KOPT-K1 (cell line): ENCODE results near the gene ACTRT2.
A peak's percentile ranks its signal among the peaks of the same experiment; 100 is the strongest.

Source experiments
- H3K27ac ChIP-seq: fragments of 200-600 bp; sonication (generic); 2 replicates; pipeline ENCODE4 v1.5.1; 2016; ENCODE audit warnings: antibody characterized with exemption, mild to moderate bottlenecking, low read depth, low read length; ENCODE audit not compliant: poor library complexity, severe bottlenecking
- H3K36me3 ChIP-seq: fragments of 200-600 bp; sonication (generic); 2 replicates; pipeline ENCODE4 v1.5.1; 2017; ENCODE audit warnings: antibody characterized with exemption, mild to moderate bottlenecking, low read length, moderate library complexity; ENCODE audit not compliant: insufficient read depth
- H3K9me3 ChIP-seq: fragments of 200-600 bp; sonication (generic); 2 replicates; pipeline ENCODE4 v1.5.1; 2017; ENCODE audit warnings: antibody characterized with exemption, low read length, mild to moderate bottlenecking; ENCODE audit not compliant: insufficient read depth, poor library complexity, severe bottlenecking

ACTRT2 gene

DNA sequence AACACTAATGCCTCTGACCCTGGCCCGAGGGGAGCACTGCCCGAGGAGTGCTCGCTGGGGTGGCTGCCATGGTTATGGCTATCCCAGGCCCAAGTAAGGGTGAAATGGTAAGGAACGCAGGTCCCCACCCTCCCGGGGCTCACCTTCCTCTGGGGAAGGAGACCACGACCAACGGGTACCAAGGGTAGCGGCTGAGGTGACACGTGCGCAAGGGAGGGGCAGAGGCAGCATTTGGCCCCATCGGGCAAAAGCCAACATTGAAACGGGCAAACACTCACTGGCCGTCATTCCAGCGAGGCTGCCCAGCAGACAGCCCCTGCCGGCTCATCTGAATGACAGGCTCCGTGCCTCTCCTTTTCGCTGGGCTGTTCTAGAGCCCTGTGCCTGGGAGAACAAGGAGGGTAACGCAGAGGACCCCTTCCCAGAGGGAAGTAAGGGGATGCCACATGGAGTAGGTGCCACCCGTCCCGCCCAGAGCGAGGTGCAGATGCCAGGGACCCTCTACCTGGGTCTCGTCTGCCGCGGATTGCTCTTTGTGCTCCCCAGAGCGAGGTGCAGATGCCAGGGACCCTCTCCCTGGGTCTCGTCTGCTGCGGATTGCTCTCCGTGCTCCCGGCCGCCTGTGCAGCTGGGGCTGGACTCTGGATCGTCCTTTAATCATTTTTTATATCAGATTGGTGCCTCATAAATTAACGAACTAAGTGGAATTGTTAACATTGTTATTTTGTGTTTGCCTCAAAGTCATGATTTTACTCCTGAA lies 16.2 kb downstream of the ACTRT2 start:
- Histone ChIP-seq H3K9me3 (no peaks in the 10 kb centered on the region), H3K27ac (no peak overlapping the region), H3K36me3 (no peaks in the 10 kb centered on the region)

DNA sequence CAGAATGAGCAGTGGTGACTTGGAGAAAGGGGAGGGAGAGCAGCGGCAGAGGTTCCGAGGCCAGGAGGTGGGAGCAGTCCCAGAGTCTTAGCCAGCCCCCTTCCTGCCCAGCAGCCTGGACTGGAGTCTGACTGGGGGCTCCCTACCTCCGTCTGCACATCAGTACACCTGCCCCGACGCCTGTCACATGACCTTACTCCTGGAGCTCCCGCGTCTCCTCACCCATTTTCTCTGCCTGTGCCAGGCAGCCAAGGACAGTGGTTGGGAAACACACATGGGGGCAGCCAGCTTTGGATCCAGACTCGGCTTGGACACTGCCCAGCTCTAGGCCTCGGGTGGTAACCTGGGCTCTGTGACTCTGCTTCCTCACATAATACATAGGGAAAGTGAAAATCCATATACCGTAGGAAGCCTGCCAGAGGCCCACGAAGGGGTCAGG lies 16.9 kb downstream of the ACTRT2 start:
- H3K36me3 ChIP-seq, result no peaks in the 10 kb centered on the region
- no peak overlapping the region for H3K27ac ChIP-seq
- no peaks in the 10 kb centered on the region for H3K9me3 ChIP-seq

DNA sequence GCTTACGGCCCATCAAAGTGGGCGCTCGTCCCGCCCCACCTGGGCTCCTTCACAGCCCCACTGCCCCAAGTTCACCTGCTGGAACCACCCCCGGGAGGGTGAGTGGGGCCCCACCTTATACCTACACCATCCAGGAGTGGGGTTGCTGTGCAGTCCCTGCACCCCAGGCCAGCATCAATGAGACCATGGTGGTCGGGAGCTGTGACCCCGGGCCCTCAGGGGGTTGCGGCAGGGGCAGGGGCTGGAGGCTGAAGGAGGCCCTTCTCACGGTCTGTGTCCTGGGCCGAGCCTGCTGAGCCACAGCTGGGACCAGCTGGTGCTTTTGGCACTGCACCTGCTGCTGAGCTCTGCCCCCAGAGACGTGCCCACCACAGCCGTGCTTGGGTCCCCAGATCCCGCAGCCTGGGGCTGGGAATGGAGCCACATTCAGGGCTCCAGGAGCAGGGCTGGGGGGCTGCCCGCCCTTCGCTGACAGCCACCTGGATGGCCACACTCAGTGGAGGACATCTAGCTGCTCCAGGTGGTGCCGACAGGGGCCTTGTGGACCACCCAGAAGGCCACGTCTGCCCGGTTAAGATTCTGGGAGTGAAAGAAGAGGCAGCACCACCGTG lies 17.4 kb downstream of the ACTRT2 start:
- H3K36me3 ChIP-seq, result no peaks in the 10 kb centered on the region
- no peaks in the 10 kb centered on the region for H3K9me3 ChIP-seq
- peak overlapping the region; percentile 29 for H3K27ac ChIP-seq

DNA sequence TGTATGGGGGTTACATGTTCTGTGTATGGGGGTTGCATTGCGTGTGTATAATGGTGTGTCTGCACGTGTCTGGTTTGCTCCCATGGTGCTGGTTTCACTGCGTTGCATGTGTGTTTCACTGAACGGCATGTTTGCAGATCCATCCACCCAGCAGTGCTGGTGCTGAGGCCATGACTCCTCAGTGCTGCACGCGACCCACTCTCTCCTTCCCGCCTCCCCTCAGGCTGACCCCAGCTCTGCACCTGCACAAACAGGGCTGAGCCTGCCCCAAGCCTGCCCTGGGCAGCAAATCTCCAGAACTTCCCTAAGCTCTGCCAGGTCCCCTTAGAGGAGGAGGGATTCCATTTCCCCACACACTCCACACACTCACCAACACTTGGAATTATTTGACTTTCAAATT lies 18.7 kb downstream of the ACTRT2 start:
- H3K27ac ChIP-seq, result no peak overlapping the region
- peaks cover 3% of the 10 kb centered on the region for H3K9me3 ChIP-seq
- H3K36me3 ChIP-seq, result no peaks in the 10 kb centered on the region

DNA sequence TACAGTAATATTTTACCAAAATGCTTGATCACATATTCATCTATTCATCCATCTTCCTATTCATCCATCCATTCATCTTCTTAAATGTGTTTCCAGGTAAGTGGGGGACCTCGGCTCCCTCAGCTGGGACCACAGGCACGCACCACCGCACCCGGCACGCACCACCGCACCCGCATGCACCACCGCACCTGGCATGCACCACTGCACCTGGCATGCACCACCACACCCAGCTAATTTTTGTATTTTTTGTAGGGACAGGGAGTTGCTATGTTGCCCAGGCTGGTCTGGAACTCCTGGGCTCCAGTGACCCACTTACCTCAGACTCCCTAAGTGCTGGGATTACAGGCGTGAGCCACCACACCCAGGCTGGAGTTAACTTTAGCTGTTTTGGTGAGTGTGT lies 21.2 kb downstream of the ACTRT2 start:
- Histone ChIP-seq H3K27ac (no peak overlapping the region), H3K36me3 (no peaks in the 10 kb centered on the region), H3K9me3 (peaks cover 10% of the 10 kb centered on the region)

DNA sequence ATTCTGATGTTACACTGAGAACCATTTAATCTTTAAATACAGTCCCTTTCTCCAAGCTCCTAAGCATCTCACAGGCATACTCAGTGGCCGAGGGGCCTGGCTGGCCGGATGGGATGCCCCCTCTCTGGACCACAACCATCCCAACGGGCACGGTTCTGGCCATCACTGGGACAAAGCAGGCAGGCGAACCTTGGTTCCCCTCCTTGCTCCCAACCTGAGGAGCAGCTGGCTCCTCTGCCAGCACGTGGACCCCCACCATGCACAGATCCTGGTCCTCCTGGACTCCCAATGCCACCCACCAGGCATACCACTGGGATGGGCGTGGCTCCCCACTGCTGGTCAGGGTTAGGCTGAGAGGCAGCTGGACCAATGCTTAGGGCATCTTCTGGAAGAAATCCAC lies 27.9 kb downstream of the ACTRT2 start:
- Histone ChIP-seq H3K27ac (no peak overlapping the region), H3K36me3 (no peaks in the 10 kb centered on the region)

DNA sequence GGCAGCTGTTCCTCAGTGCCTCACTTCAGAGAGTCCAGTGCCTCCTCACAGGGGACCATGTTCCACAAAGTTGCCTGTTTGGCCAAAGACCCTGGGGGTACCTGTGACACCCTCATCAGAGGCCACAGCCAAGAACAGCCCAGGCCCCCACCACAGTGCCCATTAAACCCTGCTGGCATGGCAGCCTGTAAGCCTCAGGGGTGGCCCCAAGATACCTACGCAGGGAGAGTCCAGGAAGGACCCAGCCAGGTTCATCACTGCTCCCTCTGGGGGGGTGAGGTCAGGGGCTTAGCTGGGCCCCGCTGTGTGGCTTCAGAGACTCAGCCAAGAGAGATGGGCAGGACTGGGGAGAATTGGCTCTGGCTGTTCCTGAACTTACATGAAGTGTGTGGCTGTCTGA lies 28.6 kb downstream of the ACTRT2 start:
- no peak overlapping the region for H3K27ac ChIP-seq
- H3K36me3 ChIP-seq, result no peaks in the 10 kb centered on the region
- H3K9me3 ChIP-seq, result peaks cover 26% of the 10 kb centered on the region

More for the DNA sequence above, 27.9 kb downstream of the ACTRT2 start:
- H3K9me3 ChIP-seq, result peaks cover 29% of the 10 kb centered on the region

DNA sequence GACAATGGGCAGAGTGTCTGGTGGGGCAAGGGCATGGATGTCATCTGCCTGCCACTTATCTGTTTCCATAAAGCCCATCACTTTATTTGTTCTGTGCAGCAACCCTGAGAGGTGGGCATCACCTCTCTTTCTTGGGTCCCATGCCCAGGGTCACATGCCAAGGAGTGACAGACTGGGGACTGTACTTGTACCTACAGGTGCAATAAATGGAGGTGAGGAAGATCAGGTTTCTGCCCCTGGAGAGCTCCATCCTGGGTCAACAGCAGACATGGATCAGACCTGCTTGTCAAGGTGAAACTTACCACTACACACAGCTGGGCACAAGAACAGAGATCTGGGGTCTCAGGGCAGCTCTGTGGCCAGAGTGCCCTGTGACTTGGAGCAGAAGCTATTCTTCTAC lies 29.3 kb downstream of the ACTRT2 start:
- Histone ChIP-seq H3K9me3 (peaks cover 19% of the 10 kb centered on the region), H3K27ac (no peak overlapping the region), H3K36me3 (no peaks in the 10 kb centered on the region)

DNA sequence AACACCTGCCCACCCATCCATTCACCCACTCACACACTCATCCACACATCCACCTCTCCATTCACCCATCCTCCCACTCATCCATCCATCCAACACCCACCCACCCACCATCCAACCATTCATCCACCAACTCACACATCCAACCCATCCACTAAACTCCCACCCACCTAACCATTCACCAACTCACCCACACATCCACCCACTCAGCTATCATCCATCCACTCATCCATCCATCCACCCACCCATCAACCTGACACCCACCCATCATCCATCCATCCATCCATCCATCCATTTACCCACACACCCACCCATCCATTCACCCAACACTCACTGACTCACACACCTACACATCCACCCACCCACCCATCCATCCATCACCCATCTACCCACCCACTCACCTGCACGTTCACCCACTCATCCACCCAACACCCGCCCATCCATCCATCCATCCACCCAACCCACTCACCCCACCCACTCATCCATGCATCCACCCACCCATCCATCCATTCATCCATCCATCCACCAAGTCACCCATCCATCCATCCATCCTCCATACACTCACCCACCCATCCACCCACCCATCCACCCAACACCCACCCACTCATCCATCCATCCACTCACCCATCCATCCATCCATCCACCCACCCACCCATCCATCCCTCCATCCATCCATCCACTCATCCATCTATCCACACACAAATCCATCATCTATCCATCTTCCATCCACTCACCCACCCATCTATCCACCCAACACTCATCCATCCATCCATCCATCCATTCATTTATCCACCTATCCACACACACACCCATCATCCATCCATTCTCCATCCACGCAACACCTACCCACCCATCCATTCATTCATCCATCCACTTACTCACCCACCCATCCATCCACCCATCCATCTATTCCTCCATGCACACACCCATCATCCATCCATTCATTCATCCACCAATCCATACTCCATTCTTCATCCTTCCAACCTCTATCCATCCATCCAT lies 30.3 kb downstream of the ACTRT2 start:
- no peaks in the 10 kb centered on the region for H3K36me3 ChIP-seq
- peaks cover 18% of the 10 kb centered on the region for H3K9me3 ChIP-seq
- no peak overlapping the region for H3K27ac ChIP-seq

DNA sequence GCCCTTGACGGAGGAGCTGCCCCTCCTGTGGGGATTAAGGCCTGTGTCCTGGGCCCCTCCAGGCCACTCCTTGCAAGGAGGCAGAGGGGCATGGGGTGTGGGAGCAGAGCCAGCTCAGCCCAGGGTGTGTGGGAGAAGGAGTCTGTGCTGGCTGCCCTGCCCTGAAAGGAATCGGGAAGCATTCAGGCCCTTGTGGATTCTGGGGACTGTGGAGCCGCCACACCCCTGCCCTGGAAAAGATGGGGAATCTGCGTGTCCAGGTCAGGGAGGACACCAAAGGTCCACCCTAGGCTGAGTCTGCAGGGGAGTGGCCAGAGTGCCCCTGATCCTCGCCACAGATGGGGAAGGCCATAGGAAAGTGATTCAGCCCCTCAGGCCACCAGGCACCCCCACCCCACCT lies 31.2 kb downstream of the ACTRT2 start:
- H3K27ac ChIP-seq, result no peak overlapping the region
- peaks cover 18% of the 10 kb centered on the region for H3K9me3 ChIP-seq

DNA sequence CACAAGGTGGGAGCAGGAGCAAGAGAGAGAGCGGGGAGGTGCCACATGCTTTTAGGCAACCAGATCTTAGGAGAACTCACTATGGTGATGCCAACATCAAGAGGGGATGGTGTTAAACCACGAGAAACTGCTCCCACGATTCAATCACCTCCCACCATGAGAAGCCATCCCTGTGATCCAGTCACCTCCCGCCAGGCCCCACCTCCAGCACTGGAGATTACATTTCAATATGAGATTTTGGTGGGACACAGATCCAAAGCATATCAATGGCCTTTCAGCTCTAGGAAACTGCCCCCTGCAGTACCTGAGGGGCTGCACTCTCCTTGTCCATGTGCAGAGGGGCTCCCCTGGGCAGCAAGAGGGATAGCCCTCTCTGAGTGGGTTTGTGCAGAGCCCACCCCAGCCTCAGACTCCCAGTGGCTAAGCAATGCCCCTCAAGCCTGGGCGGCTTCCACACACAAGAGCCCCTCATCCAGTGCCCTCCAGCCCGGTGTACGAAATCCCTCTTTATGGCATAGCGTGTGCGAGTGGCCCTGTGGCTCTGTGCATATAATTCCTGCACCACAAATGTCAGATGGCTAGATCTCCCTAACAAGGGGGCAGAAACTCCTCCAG lies 32.2 kb downstream of the ACTRT2 start:
- H3K9me3 ChIP-seq, result peaks cover 18% of the 10 kb centered on the region
- no peak overlapping the region for H3K27ac ChIP-seq
- H3K36me3 ChIP-seq, result no peaks in the 10 kb centered on the region

More for the DNA sequence above, 31.2 kb downstream of the ACTRT2 start:
- no peaks in the 10 kb centered on the region for H3K36me3 ChIP-seq

DNA sequence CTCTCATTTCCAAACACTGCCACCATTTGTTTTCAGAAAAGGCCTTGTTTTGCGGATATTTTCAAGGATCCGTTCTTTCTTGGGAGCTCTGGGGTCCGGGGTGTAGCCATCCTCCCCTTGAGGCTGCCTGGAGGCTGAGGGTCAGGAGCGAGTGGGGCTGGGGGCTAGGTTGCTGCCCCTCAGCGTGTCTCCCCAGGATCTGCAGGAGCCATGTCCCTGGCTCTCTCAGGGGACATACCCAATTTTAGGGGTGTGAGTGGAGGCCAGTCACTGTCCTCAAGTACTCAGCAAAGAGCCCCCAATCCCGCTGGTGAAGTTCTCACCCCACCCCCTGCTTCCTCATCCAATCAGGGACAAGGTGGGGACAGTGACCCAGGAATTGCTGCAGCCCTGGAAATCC lies 32.7 kb downstream of the ACTRT2 start:
- H3K36me3 ChIP-seq, result no peaks in the 10 kb centered on the region
- H3K27ac ChIP-seq, result no peak overlapping the region
- H3K9me3 ChIP-seq, result peaks cover 18% of the 10 kb centered on the region

DNA sequence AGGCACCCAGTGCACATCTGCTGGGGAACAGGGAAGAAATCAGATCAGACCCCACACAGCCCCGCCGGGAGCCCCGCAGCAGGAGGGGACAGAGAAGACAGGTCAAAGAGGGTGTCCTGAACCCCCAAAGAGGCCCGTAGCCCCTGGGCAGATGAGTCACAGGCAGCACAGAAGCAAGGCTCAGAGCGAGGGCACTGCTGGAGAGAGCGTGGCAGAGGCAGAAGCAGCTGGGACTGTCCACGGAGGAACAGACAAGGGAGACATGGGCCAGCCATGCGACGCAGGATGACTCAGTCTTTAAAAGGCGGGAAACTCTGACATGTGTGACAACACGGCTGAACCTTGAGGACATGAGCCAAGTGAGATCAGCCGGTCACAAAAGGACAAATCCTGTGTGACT lies 33.2 kb downstream of the ACTRT2 start:
- Histone ChIP-seq H3K9me3 (peaks cover 18% of the 10 kb centered on the region), H3K27ac (no peak overlapping the region), H3K36me3 (no peaks in the 10 kb centered on the region)

DNA sequence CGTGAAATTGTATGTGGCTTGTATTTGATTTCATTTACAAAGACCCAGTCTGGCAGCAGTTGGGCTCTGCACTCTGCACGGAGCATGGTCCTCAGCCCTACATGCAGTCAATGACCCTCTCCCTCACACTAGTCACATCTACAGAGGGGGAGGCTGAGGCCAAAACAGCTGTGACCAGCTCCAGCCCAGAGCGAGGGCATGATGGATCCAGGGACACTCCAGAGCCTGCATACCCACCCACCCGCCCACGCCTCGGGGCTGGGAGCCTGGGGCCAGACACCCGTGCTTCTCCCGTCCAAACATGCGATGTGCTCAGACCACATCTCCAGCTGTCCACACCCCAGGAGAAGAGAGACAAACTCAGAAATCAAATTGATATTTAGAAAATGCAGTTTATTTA lies 33.8 kb downstream of the ACTRT2 start:
- no peak overlapping the region for H3K27ac ChIP-seq
- peaks cover 18% of the 10 kb centered on the region for H3K9me3 ChIP-seq
- H3K36me3 ChIP-seq, result no peaks in the 10 kb centered on the region

DNA sequence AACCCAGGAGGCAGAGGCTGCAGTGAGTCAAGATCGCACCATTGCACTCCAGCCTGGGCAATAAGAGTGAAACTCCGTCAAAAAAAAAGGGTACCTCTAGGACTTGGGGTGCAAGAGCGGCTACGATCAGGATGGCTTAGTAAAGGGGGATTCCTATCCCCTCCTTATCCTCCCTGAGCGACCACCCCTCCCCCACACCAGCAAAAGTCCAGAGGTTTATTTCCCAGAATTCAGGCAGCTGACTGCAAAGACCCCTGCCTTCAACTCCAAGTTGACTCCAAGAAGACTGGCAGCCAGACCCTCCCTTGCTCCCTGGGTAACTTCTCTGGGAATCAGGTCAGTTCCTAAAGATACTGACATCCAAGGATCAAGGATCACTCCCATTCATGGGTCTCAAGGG lies 35.4 kb downstream of the ACTRT2 start:
- no peaks in the 10 kb centered on the region for H3K36me3 ChIP-seq
- H3K9me3 ChIP-seq, result peaks cover 18% of the 10 kb centered on the region
- no peak overlapping the region for H3K27ac ChIP-seq
